ENCODE results near the gene ZBTB3. TPM values are rescaled to one million over a fixed set of nuclear protein-coding genes. Genes with fewer than 3 reads are reported as not detected.

ZBTB3 gene
- total RNA-seq, 1 donor: 13.0 TPM

- Histone ChIP-seq H3K27me3 (ENCODE audit: insufficient read depth, low read length) (no peaks in the 10 kb centered on the region), H3K4me3 (ENCODE audit: insufficient read depth, low read length) (no peak overlapping the region), H3K4me1 (ENCODE audit: insufficient read depth, low read length) (no peaks in the 10 kb centered on the region), H3K27ac (ENCODE audit: low read depth, low read length) (no peak overlapping the region), H3K9me3 (ENCODE audit: low read depth, low read length) (no peaks in the 10 kb centered on the region), H3K79me2 (ENCODE audit: insufficient read depth, low read length) (peaks cover 7% of the 10 kb centered on the region), H3K36me3 (ENCODE audit: insufficient read depth, low read length) (peaks cover 18% of the 10 kb centered on the region), H3K4me2 (ENCODE audit: insufficient read depth, low read length) (no peak overlapping the region), H4K20me1 (ENCODE audit: insufficient read depth, low read length) (no peaks in the 10 kb centered on the region), H2AFZ (ENCODE audit: low read length) (no peak overlapping the region)
- no peak for TF ChIP-seq CTCF (IDR thresholded peaks at IDR 0.05; ENCODE audit: extremely low read depth, low read depth, low read length)
- no peak for DNase-seq (ENCODE audit: insufficient read length, low spot score, missing footprints)
These were observed 24.5 kb upstream of the ZBTB3 start for GRCh38 chr11:62778441-62778840.

GRCh38 chr11:62777389-62777788, 23.4 kb upstream of the ZBTB3 start:
- H2AFZ ChIP-seq (ENCODE audit: low read length): peak overlapping the region; percentile 20
- no peak for TF ChIP-seq CTCF (IDR thresholded peaks at IDR 0.05; ENCODE audit: extremely low read depth, low read depth, low read length)

GRCh38 chr11:62775646-62776045, 21.7 kb upstream of the ZBTB3 start:
- Histone ChIP-seq H3K9me3 (ENCODE audit: low read depth, low read length) (no peaks in the 10 kb centered on the region), H3K4me3 (ENCODE audit: insufficient read depth, low read length) (no peak overlapping the region), H3K4me2 (ENCODE audit: insufficient read depth, low read length) (no peak overlapping the region), H3K79me2 (ENCODE audit: insufficient read depth, low read length) (peaks cover 19% of the 10 kb centered on the region), H3K4me1 (ENCODE audit: insufficient read depth, low read length) (peaks cover 9% of the 10 kb centered on the region), H2AFZ (ENCODE audit: low read length) (no peak overlapping the region), H3K36me3 (ENCODE audit: insufficient read depth, low read length) (peaks cover 7% of the 10 kb centered on the region), H4K20me1 (ENCODE audit: insufficient read depth, low read length) (no peaks in the 10 kb centered on the region), H3K27ac (ENCODE audit: low read depth, low read length) (no peak overlapping the region), H3K27me3 (ENCODE audit: insufficient read depth, low read length) (no peaks in the 10 kb centered on the region)
- TF ChIP-seq CTCF (IDR thresholded peaks at IDR 0.05; ENCODE audit: extremely low read depth, low read depth, low read length): no peak
- DNase-seq (ENCODE audit: insufficient read length, low spot score, missing footprints): no peak

More at GRCh38 chr11:62777389-62777788, 23.4 kb upstream of the ZBTB3 start:
- H3K36me3 ChIP-seq (ENCODE audit: insufficient read depth, low read length): peaks cover 13% of the 10 kb centered on the region
- H3K4me3 ChIP-seq (ENCODE audit: insufficient read depth, low read length): no peak overlapping the region
- no peaks in the 10 kb centered on the region for H3K27me3 ChIP-seq (ENCODE audit: insufficient read depth, low read length)
- DNase-seq (ENCODE audit: insufficient read length, low spot score, missing footprints): peak; percentile 84
- H4K20me1 ChIP-seq (ENCODE audit: insufficient read depth, low read length): no peaks in the 10 kb centered on the region
- H3K27ac ChIP-seq (ENCODE audit: low read depth, low read length): no peak overlapping the region
- no peak overlapping the region for H3K4me2 ChIP-seq (ENCODE audit: insufficient read depth, low read length)
- H3K4me1 ChIP-seq (ENCODE audit: insufficient read depth, low read length): no peaks in the 10 kb centered on the region
- peaks cover 9% of the 10 kb centered on the region for H3K79me2 ChIP-seq (ENCODE audit: insufficient read depth, low read length)
- no peaks in the 10 kb centered on the region for H3K9me3 ChIP-seq (ENCODE audit: low read depth, low read length)

GRCh38 chr11:62774407-62774806, 20.4 kb upstream of the ZBTB3 start:
- Histone ChIP-seq H2AFZ (ENCODE audit: low read length) (no peak overlapping the region), H3K4me3 (ENCODE audit: insufficient read depth, low read length) (no peak overlapping the region), H3K79me2 (ENCODE audit: insufficient read depth, low read length) (peaks cover 19% of the 10 kb centered on the region), H3K36me3 (ENCODE audit: insufficient read depth, low read length) (peaks cover 7% of the 10 kb centered on the region), H3K27ac (ENCODE audit: low read depth, low read length) (no peak overlapping the region), H3K27me3 (ENCODE audit: insufficient read depth, low read length) (no peaks in the 10 kb centered on the region), H3K4me2 (ENCODE audit: insufficient read depth, low read length) (no peak overlapping the region), H3K4me1 (ENCODE audit: insufficient read depth, low read length) (peaks cover 18% of the 10 kb centered on the region), H4K20me1 (ENCODE audit: insufficient read depth, low read length) (no peaks in the 10 kb centered on the region), H3K9me3 (ENCODE audit: low read depth, low read length) (no peaks in the 10 kb centered on the region)
- TF ChIP-seq CTCF (IDR thresholded peaks at IDR 0.05; ENCODE audit: extremely low read depth, low read depth, low read length): no peak
- DNase-seq (ENCODE audit: insufficient read length, low spot score, missing footprints): peak; percentile 49

Measured in osteoblast (primary cell).